ENCODE data around the gene ARMC7. TPM values are rescaled to one million over a fixed set of nuclear protein-coding genes. Genes with fewer than 3 reads are reported as not detected.

The ARMC7 gene
- total RNA-seq, 1 experiment from 2014 or later: 22.8 TPM

- Mint-ChIP-seq H3K27ac (peak overlapping the region; percentile 87 to 92 (median 90)), H3K4me1 (peaks cover 46 to 53% of the 10 kb centered on the region in 2 experiments), H3K9me3 (no peaks in the 10 kb centered on the region), H3K27me3 (ENCODE audit: low read depth) (no peaks in the 10 kb centered on the region), H3K36me3 (ENCODE audit: insufficient read depth in 1 of 3, low read depth in 3 of 3) (peaks cover 2 to 8% (median 4%) of the 10 kb centered on the region in 3 experiments; a peak in 6 of 7 replicates), H3K4me3 (peak overlapping the region in 1 of 2 experiments; percentile 59; a peak in 2 of 5 replicates)
- H3K79me1 ChIP-seq (ENCODE audit: insufficient read depth, low read depth, low read length, poor library complexity, severe bottlenecking): no peaks in the 10 kb centered on the region
- no peaks in the 10 kb centered on the region; the same call in 1 of the 2 replicates for H3K79me2 ChIP-seq (ENCODE audit: insufficient read depth, low read length)
- H4K5ac ChIP-seq (ENCODE audit: insufficient read length, low read depth, low read length): no peak overlapping the region
- no peak overlapping the region for H2BK15ac ChIP-seq (ENCODE audit: low read depth, low read length)
- H2AK5ac ChIP-seq (ENCODE audit: insufficient read length, low read length): no peak overlapping the region
- no peak overlapping the region for H2AFZ ChIP-seq (ENCODE audit: low read length)
- no peak overlapping the region for H2BK12ac ChIP-seq (ENCODE audit: insufficient read length, low read depth, low read length)
- no peak overlapping the region for H3K18ac ChIP-seq (ENCODE audit: insufficient read length, low read depth, low read length)
- H3K27me3 ChIP-seq (ENCODE audit: insufficient read depth, low read length): no peaks in the 10 kb centered on the region
- H2BK20ac ChIP-seq (ENCODE audit: low read depth, low read length, poor library complexity, severe bottlenecking): no peak overlapping the region
- H3K56ac ChIP-seq (ENCODE audit: insufficient read length, low read depth, low read length): no peak overlapping the region
- no peak overlapping the region for H3K4ac ChIP-seq (ENCODE audit: low read depth, low read length)
- H3K23ac ChIP-seq (ENCODE audit: insufficient read length, low read depth, low read length): no peak overlapping the region
- peaks cover 7% of the 10 kb centered on the region for H3K23me2 ChIP-seq (ENCODE audit: insufficient read length, low read depth, low read length, poor library complexity, severe bottlenecking)
- no peaks in the 10 kb centered on the region for H4K20me1 ChIP-seq (ENCODE audit: control insufficient read depth, insufficient read depth, insufficient read length)
- no peak overlapping the region for H2BK120ac ChIP-seq (ENCODE audit: low read depth, low read length, poor library complexity, severe bottlenecking)
- whole genome bisulfite sequencing (ENCODE audit: extremely low coverage, insufficient read length, low lambda C conversion rate): no CpG with 5 or more reads among the region's 19 CpGs
- H3K9ac ChIP-seq (ENCODE audit: extremely low read depth, insufficient read length, low read length): no peak overlapping the region
- H3K4me1 ChIP-seq (ENCODE audit: insufficient read depth, low read length): peaks cover 7% of the 10 kb centered on the region; the same call in 1 of the 2 replicates
- no peak overlapping the region for H3T11ph ChIP-seq (ENCODE audit: low read length)
- peak overlapping the region; percentile 73; the same call in 1 of the 2 replicates for H3K14ac ChIP-seq (ENCODE audit: insufficient read depth, low read length)
- no peak for TF ChIP-seq CTCF (conservative IDR thresholded peaks at IDR 0.05)
- DNase-seq: peak; percentile 55
- no peak overlapping the region for H4K91ac ChIP-seq (ENCODE audit: insufficient read length, low read depth, low read length)
- H3K27ac ChIP-seq (ENCODE audit: insufficient read length, low read depth, low read length): no peak overlapping the region
- H3K9me3 ChIP-seq (ENCODE audit: control insufficient read depth, low read depth, low read length): no peaks in the 10 kb centered on the region
- H3K4me2 ChIP-seq (ENCODE audit: insufficient read depth, insufficient read length, low read length): no peak overlapping the region
- H4K8ac ChIP-seq (replicated peaks; ENCODE audit: insufficient read length, low read depth, low read length): no peak overlapping the region
- no peak overlapping the region for H2BK5ac ChIP-seq (ENCODE audit: insufficient read length, low read length)
Measured at GRCh38 chr17:75090871-75091854, 18.6 kb upstream of the ARMC7 start.
